Measurements from ENCODE around the gene TRIM28. TPM values are rescaled to one million over a fixed set of nuclear protein-coding genes. Genes with fewer than 3 reads are reported as not detected.
A peak's percentile ranks its signal among the peaks of the same experiment; 100 is the strongest.

TRIM28 gene
- total and polyA plus RNA-seq, 9 of the 15 experiments (the other 6 are each of a cell fraction or from before 2014, with no cell fraction given) = 12.1 to 797 (median 490) TPM

GRCh38 chr19:58554494-58555368 lies 10.9 kb downstream of the TRIM28 start, which contains the start of gene CHMP2A (continued):
- TF ChIP-seq CHD7 (IDR thresholded peaks at IDR 0.05; ENCODE audit: low read depth, low read length) = no peak
- peak; percentile 99 for TF ChIP-seq GABPB1 (CRISPR knock-in tag; IDR thresholded peaks at IDR 0.05)
- TF ChIP-seq PBX2 (CRISPR knock-in tag; IDR thresholded peaks at IDR 0.05; ENCODE audit: low read depth) = no peak
- no peak for TF ChIP-seq PBX2 (tag; conservative IDR thresholded peaks at IDR 0.05; ENCODE audit: low read depth)
- no peak for TF ChIP-seq MAFG (tag; conservative IDR thresholded peaks at IDR 0.05)
- TF ChIP-seq PRPF4 (IDR thresholded peaks at IDR 0.05; ENCODE audit: insufficient read depth, low read depth, low read length, poor library complexity, severe bottlenecking) = no peak
- TF ChIP-seq ERF (CRISPR knock-in tag; IDR thresholded peaks at IDR 0.05) = peak; percentile 90
- TF ChIP-seq ARID1B (IDR thresholded peaks at IDR 0.05) = 0 out of 2 replicates have a peak, but pooled peaks have one; percentile 24
- no peak for TF ChIP-seq ZNF354B (CRISPR knock-in tag; IDR thresholded peaks at IDR 0.05)
- peak; percentile 95 for TF ChIP-seq CAMTA2 (CRISPR knock-in tag; conservative IDR thresholded peaks at IDR 0.05)
- TF ChIP-seq VEZF1 (CRISPR knock-in tag; IDR thresholded peaks at IDR 0.05) = peak; percentile 87
- TF ChIP-seq ZNF551 (CRISPR knock-in tag; IDR thresholded peaks at IDR 0.05) = no peak

All from K562 (cell line).